ENCODE data around the gene ZYG11B. TPM values are rescaled to one million over a fixed set of nuclear protein-coding genes. Genes with fewer than 3 reads are reported as not detected.

Gene ZYG11B
- total RNA-seq, 1 donor, result 65.6 TPM

- no peak for TF ChIP-seq CTCF (IDR thresholded peaks at IDR 0.05; ENCODE audit: insufficient read depth, low read depth, low read length)
- no peak overlapping the region for H3K4me3 ChIP-seq (ENCODE audit: low read depth, low read length)
- no peak for DNase-seq (ENCODE audit: low read depth)
These were observed 150.6 kb downstream of the ZYG11B start for GRCh38 chr1:52876843-52877242.

Small RNA genes within 50 kb of the gene (small RNA-seq; reads per million reads assigned to genes)
- not detected for gene RN7SL62P
- 18.2 reads per million, percentile 93 among the genes with 10 or more reads in this experiment for gene RNU2-30P
- gene RNU6-969P, result not detected

Other genes starting within 250 kb of the ZYG11B start
- gene TUT4, start 173.4 kb upstream of the ZYG11B start, total RNA-seq, result 31.9 and 39.7 TPM in 2 replicates
- gene GPX7, start 124.1 kb upstream of the ZYG11B start, total RNA-seq, result 52.8 and 64.8 TPM in 2 replicates
- gene SHISAL2A, start 93.3 kb upstream of the ZYG11B start, total RNA-seq, result not detected in 2 replicates
- 11.3 and 17.3 TPM in 2 replicates for gene COA7, start 28.1 kb upstream of the ZYG11B start, total RNA-seq
- 0.32 and 1.7 TPM in 2 replicates for gene ZYG11A, start 116.3 kb downstream of the ZYG11B start, total RNA-seq
- 25.5 and 28.3 TPM in 2 replicates for gene ECHDC2, start 195.3 kb downstream of the ZYG11B start, total RNA-seq
- gene SCP2, start 200.8 kb downstream of the ZYG11B start, total RNA-seq, result 113 and 170 TPM in 2 replicates

All from fibroblast of villous mesenchyme (primary cell).